ENCODE results near the gene IGSF21.

- TF ChIP-seq CTCF (IDR thresholded peaks at IDR 0.05; ENCODE audit: poor library complexity) (no peak), EZH2phosphoT487 (IDR thresholded peaks at IDR 0.05; ENCODE audit: low read depth, severe bottlenecking, unreplicated experiment) (no peak)
These were observed 92.6 kb downstream of the IGSF21 start for GRCh38 chr1:18200136-18200717.
